CD8-positive, alpha-beta memory T cell (primary cell): ENCODE data around the gene DOCK9. TPM values are rescaled to one million over a fixed set of nuclear protein-coding genes. Genes with fewer than 3 reads are reported as not detected.

Experiments used
- CTCF ChIA-PET: fragments of 350-600 bp; sonication (Branson Sonifier 250); formaldehyde crosslinking; loops from one replicate; lab custom pipeline; 2021; ENCODE audit warnings: antibody characterized with exemption; lab: Charles Lee
- POLR2A ChIA-PET: fragments of 350-600 bp; sonication (Branson Sonifier 250); formaldehyde crosslinking; loops from one replicate; lab custom pipeline; 2021; ENCODE audit warnings: antibody characterized with exemption; lab: Charles Lee
- DNase-seq, 5 donors: peaks; one replicate each; pipeline versions ENCODE4 v3.0.0 to v3.0.0-alpha.2; 2020 to 2022; ENCODE audit warnings: mixed read lengths in 1 of 5
- H3K27ac ChIP-seq: one replicate; pipeline ENCODE4 v1.7.0; 2013; ENCODE audit warnings: low read depth, mild to moderate bottlenecking, low read length, moderate library complexity
- H3K27me3 ChIP-seq: 2 replicates; pipeline ENCODE4 v1.7.0; 2013; ENCODE audit warnings: low read length, mild to moderate bottlenecking; ENCODE audit not compliant: insufficient read depth, poor library complexity, severe bottlenecking
- H3K36me3 ChIP-seq: 2 replicates; pipeline ENCODE4 v1.7.0; 2013; ENCODE audit warnings: mild to moderate bottlenecking, low read length, moderate library complexity; ENCODE audit not compliant: insufficient read depth
- H3K4me1 ChIP-seq: 2 replicates; pipeline ENCODE4 v1.7.0; 2013; ENCODE audit warnings: mild to moderate bottlenecking, low read length, moderate library complexity; ENCODE audit not compliant: insufficient read depth
- H3K4me3 ChIP-seq: 2 replicates; pipeline ENCODE4 v1.7.0; 2013; ENCODE audit warnings: mild to moderate bottlenecking, low read length
- H3K9me3 ChIP-seq: 2 replicates; pipeline ENCODE4 v1.7.0; 2013; ENCODE audit warnings: mild to moderate bottlenecking, low read length
- H3K27ac Mint-ChIP-seq, 8 donors: one replicate each; pipeline ENCODE4 v1.8.0; 2020 to 2021; ENCODE audit warnings: mixed read lengths in 8 of 8, mild to moderate bottlenecking in 6 of 8, inconsistent platforms in 3 of 8, moderate library complexity in 3 of 8
- H3K27me3 Mint-ChIP-seq, 2 donors: one replicate each; pipeline ENCODE4 v1.8.0; 2020 to 2021; ENCODE audit warnings: mixed read lengths in 2 of 2, mild to moderate bottlenecking in 1 of 2, moderate library complexity in 1 of 2
- H3K36me3 Mint-ChIP-seq, 3 donors: one replicate each; pipeline ENCODE4 v1.8.0; 2020 to 2021; ENCODE audit warnings: mixed read lengths in 3 of 3, inconsistent platforms in 1 of 3, mild to moderate bottlenecking in 1 of 3
- H3K4me1 Mint-ChIP-seq, 3 donors: one replicate each; pipeline ENCODE4 v1.8.0; 2020 to 2021; ENCODE audit warnings: mixed read lengths in 3 of 3, inconsistent platforms in 1 of 3, mild to moderate bottlenecking in 1 of 3
- H3K4me3 Mint-ChIP-seq, 7 donors: one replicate each; pipeline ENCODE4 v1.8.0; 2020 to 2021; ENCODE audit warnings: mixed read lengths in 7 of 7, mild to moderate bottlenecking in 6 of 7, moderate library complexity in 4 of 7, inconsistent platforms in 2 of 7
- H3K9me3 Mint-ChIP-seq, 5 donors: one replicate each; pipeline ENCODE4 v1.8.0; 2020 to 2022; ENCODE audit warnings: mixed read lengths in 5 of 5, mild to moderate bottlenecking in 3 of 5, moderate library complexity in 2 of 5, inconsistent platforms in 1 of 5
- polyA plus RNA-seq: library from polyadenylated mRNA; unstranded; fragments of 300-500 nt; fragmentation: Illumina TruSeq; gene quantifications from one replicate; pipeline ENCODE4 v1.2.3, GENCODE V29; 2021
- total RNA-seq, 2 experiments: library from RNA; stranded (reverse); gene quantifications; one replicate each; pipeline ENCODE4 v1.2.3, GENCODE V29; 2021

DOCK9 gene
- total and polyA plus RNA-seq, 3 experiments from 2014 or later, result 23.9 to 38.9 (median 35.4) TPM

DNA sequence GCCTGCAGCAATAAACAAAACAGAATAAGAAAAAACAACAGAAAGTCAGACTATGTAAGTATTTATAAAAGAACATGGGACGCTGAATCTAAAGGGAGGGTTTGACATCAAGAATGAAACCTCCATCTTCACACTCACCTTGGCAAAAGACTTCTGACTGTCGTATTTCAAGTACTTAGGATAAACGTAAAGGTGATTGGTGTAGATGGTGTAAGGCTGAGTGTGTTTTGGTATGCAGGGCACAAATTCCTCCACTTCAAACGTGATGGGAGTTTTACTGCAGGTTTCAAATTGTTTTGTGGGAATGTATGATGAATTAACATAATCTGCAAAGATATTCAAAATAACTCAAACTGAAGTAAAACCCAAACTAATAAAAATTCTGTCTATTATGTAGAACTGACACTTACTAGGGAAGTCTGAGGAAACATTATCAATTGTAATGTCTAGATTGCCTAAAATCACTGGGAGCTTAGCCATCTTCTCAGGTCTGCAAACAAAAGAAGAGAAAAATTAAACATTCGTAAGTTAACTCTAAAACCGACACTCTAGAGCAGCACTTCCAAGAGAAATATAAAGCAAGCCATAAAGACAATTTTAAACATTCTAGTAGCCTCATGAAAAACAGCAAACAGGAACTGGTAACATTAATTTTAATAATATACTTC lies 89.5 kb downstream of the DOCK9 start:
- H3K27me3 ChIP-seq, result no peaks in the 10 kb centered on the region
- Mint-ChIP-seq H3K4me1 (peaks cover 0 to 7% (median 2%) of the 10 kb centered on the region in 3 donors), H3K36me3 (peaks cover 10 to 86% (median 43%) of the 10 kb centered on the region in 3 donors), H3K9me3 (no peaks in the 10 kb centered on the region), H3K4me3 (no peak overlapping the region), H3K27ac (peak overlapping the region in 2 of 8 donors; percentile 10 to 70), H3K27me3 (no peaks in the 10 kb centered on the region)
- H3K4me1 ChIP-seq, result no peaks in the 10 kb centered on the region
- DNase-seq, result no peak
- no peaks in the 10 kb centered on the region for H3K9me3 ChIP-seq
- POLR2A ChIA-PET, result no interaction called here
- no peak overlapping the region for H3K4me3 ChIP-seq
- CTCF ChIA-PET, result no interaction called here
- no peak overlapping the region for H3K27ac ChIP-seq
- H3K36me3 ChIP-seq, result peaks cover 18% of the 10 kb centered on the region

DNA sequence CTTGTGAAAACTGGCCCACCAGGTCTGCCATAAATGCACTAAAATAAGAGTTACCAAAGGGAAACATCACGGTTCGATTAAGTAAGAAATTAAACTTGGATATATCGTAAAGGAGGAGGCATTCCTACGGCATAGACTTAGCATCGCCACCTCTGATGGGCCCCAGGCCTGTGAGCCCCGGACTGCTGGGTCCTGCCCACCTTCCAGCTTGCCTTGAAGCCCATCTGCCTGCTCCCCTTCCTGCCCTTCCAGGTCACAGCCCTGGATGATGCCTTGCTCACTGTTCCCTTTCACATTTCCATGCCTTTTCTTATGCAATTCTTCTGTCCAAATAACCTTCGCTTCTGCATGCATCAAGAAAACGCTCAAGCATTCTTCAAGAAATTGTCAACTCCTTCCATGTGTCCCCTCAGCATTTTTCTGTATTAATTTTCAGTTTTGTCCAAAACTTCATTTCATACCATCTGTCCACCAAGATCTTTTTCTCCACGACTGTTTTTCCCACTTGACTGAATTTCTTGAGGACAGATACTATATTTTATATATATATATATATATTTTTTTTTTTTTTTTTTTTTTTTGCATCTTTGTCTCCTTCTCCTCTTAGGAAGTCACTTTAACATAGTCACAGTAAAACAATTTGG lies 91.2 kb downstream of the DOCK9 start:
- no peaks in the 10 kb centered on the region for H3K27me3 ChIP-seq
- CTCF ChIA-PET, result no interaction called here
- Mint-ChIP-seq H3K9me3 (no peaks in the 10 kb centered on the region), H3K4me3 (no peak overlapping the region), H3K27me3 (peaks cover 0 to 2% of the 10 kb centered on the region in 2 donors), H3K36me3 (peaks cover 18 to 86% (median 45%) of the 10 kb centered on the region in 3 donors), H3K4me1 (peaks cover 0 to 7% (median 2%) of the 10 kb centered on the region in 3 donors), H3K27ac (peak overlapping the region in 1 of 8 donors; percentile 83)
- peaks cover 28% of the 10 kb centered on the region for H3K36me3 ChIP-seq
- H3K4me1 ChIP-seq, result no peaks in the 10 kb centered on the region
- H3K27ac ChIP-seq, result no peak overlapping the region
- no peak overlapping the region for H3K4me3 ChIP-seq
- DNase-seq, result no peak
- H3K9me3 ChIP-seq, result no peaks in the 10 kb centered on the region
- POLR2A ChIA-PET, result no interaction called here

DNA sequence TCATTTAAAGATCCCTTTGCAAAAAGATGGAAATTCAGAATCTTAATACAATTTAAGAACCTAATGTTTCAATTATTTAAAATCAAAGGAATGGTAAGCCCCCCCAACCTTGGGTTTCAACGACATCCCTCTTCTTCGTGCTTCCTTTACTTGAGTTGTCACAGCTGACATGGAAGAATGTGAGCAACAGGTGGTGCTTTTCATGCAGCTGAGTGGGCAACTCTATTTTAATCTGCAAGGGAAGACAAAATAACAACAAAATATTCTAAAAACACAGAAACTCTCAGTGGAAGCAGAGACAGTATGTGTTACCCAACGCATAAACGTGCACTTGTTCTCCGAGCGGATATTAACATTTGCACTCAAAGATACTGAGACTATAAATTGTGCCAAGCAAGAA lies 92.3 kb downstream of the DOCK9 start:
- ChIA-PET CTCF (no interaction called here), POLR2A (interaction anchor here (0.6 kb wide), 1 partner anchor 75 kb away, joined by 4 read pairs; no protein-coding TSS in a partner anchor)
- no peaks in the 10 kb centered on the region for H3K9me3 Mint-ChIP-seq

DNA sequence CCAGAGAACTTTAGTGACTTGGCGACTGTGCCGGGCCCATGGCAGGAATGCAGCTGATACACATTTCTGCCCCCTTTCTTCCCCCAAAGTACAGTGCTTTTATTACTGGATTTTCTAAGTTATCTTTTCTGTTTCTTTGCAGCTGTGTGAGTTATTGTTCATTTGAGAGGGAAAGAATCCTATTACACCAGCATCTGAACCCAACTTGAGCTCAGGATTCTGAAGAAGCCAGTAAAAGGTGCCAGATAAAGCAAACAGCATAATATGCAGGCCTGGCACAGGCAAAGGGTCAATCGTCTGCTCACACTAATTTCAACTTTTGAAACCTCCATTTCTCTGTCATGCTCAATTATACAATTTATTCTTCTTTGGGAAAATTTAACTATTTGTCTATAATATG lies 93.9 kb downstream of the DOCK9 start:
- ChIA-PET POLR2A (no interaction called here), CTCF (no interaction called here)
- H3K4me3 Mint-ChIP-seq, result no peak overlapping the region
- H3K27me3 Mint-ChIP-seq, result peaks cover 0 to 2% of the 10 kb centered on the region in 2 donors
- Histone ChIP-seq H3K27me3 (no peaks in the 10 kb centered on the region), H3K4me1 (no peaks in the 10 kb centered on the region), H3K9me3 (no peaks in the 10 kb centered on the region), H3K36me3 (peaks cover 51% of the 10 kb centered on the region), H3K27ac (no peak overlapping the region), H3K4me3 (no peak overlapping the region)
- peaks cover 30 to 94% (median 64%) of the 10 kb centered on the region in 3 donors for H3K36me3 Mint-ChIP-seq
- H3K9me3 Mint-ChIP-seq, result no peaks in the 10 kb centered on the region
- no peaks in the 10 kb centered on the region for H3K4me1 Mint-ChIP-seq
- H3K27ac Mint-ChIP-seq, result no peak overlapping the region
- no peak for DNase-seq

More for the DNA sequence above, 92.3 kb downstream of the DOCK9 start:
- Mint-ChIP-seq H3K27me3 (peaks cover 0 to 2% of the 10 kb centered on the region in 2 donors), H3K27ac (no peak overlapping the region), H3K4me1 (peaks cover 0 to 3% (median 0%) of the 10 kb centered on the region in 3 donors), H3K36me3 (peaks cover 27 to 88% (median 50%) of the 10 kb centered on the region in 3 donors), H3K4me3 (no peak overlapping the region)
- peaks cover 37% of the 10 kb centered on the region for H3K36me3 ChIP-seq
- H3K27ac ChIP-seq, result no peak overlapping the region
- no peaks in the 10 kb centered on the region for H3K9me3 ChIP-seq
- no peaks in the 10 kb centered on the region for H3K4me1 ChIP-seq
- H3K27me3 ChIP-seq, result no peaks in the 10 kb centered on the region
- no peak for DNase-seq
- H3K4me3 ChIP-seq, result no peak overlapping the region

DNA sequence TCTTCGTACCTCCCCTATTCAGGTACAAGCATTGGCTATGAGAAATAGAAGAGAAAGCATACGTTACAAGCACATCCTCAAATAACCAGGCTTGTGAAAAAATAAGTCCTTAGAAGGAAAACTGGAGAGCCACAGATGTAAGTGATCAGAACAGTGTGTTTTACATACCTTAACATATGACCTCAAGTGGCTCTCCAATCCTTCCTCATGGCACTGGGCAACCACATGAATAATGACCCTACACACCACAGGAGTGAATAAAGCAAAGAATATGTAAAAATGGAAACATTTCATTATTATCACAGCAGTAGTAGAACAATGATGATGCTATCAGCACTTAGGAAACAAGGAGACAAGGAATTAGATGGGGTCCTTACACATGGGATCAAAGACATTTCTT lies 96.5 kb downstream of the DOCK9 start:
- CTCF ChIA-PET, result no interaction called here

DNA sequence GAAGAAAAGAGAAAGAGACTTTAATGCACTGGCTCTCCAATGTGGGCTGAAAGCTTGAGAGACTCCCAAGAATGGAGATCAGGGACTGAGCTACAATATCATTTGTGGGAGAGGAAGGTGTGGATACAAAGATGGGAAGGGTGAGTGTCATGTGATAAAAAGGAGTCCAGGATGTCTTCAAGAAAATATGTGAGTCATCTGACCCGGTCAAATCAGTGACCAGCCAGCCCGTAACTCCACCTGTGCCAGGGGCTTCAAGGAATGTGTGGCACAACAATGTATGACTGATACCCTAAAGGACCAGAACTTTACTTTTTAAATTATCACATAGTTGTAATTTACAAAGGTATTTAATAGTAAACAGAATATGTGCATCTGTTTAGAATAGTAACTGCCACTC lies 97.2 kb downstream of the DOCK9 start:
- CTCF ChIA-PET, result no interaction called here
- Histone ChIP-seq H3K27me3 (no peaks in the 10 kb centered on the region), H3K9me3 (no peaks in the 10 kb centered on the region), H3K27ac (no peak overlapping the region), H3K4me3 (no peak overlapping the region), H3K36me3 (peaks cover 51% of the 10 kb centered on the region), H3K4me1 (no peaks in the 10 kb centered on the region)
- no peak overlapping the region for H3K27ac Mint-ChIP-seq
- H3K4me1 Mint-ChIP-seq, result peaks cover 0 to 4% (median 3%) of the 10 kb centered on the region in 3 donors
- no peak overlapping the region for H3K4me3 Mint-ChIP-seq
- H3K36me3 Mint-ChIP-seq, result peaks cover 35 to 95% (median 65%) of the 10 kb centered on the region in 3 donors
- POLR2A ChIA-PET, result no interaction called here
- peaks cover 0 to 2% of the 10 kb centered on the region in 2 donors for H3K27me3 Mint-ChIP-seq
- H3K9me3 Mint-ChIP-seq, result no peaks in the 10 kb centered on the region
- no peak for DNase-seq

More for the DNA sequence above, 96.5 kb downstream of the DOCK9 start:
- DNase-seq, result no peak
- H3K27ac ChIP-seq, result no peak overlapping the region
- POLR2A ChIA-PET, result no interaction called here
- peaks cover 0 to 2% of the 10 kb centered on the region in 2 donors for H3K27me3 Mint-ChIP-seq
- no peaks in the 10 kb centered on the region for H3K4me1 ChIP-seq
- H3K36me3 ChIP-seq, result peaks cover 51% of the 10 kb centered on the region
- H3K27me3 ChIP-seq, result no peaks in the 10 kb centered on the region
- no peak overlapping the region for H3K4me3 Mint-ChIP-seq
- no peak overlapping the region for H3K4me3 ChIP-seq
- no peaks in the 10 kb centered on the region for H3K9me3 Mint-ChIP-seq
- H3K4me1 Mint-ChIP-seq, result no peaks in the 10 kb centered on the region
- H3K36me3 Mint-ChIP-seq, result peaks cover 34 to 97% (median 65%) of the 10 kb centered on the region in 3 donors
- no peak overlapping the region for H3K27ac Mint-ChIP-seq
- H3K9me3 ChIP-seq, result no peaks in the 10 kb centered on the region

GRCh38 chr13:98879957-98880356 lies 97.9 kb downstream of the DOCK9 start:
- Mint-ChIP-seq H3K4me3 (no peak overlapping the region), H3K27ac (peak overlapping the region in 3 of 8 donors; percentile 38 to 60 (median 58)), H3K4me1 (peaks cover 0 to 11% (median 10%) of the 10 kb centered on the region in 3 donors), H3K36me3 (peaks cover 41 to 96% (median 67%) of the 10 kb centered on the region in 3 donors), H3K27me3 (peaks cover 0 to 2% of the 10 kb centered on the region in 2 donors), H3K9me3 (no peaks in the 10 kb centered on the region)
- DNase-seq, result no peak
- Histone ChIP-seq H3K27me3 (no peaks in the 10 kb centered on the region), H3K27ac (no peak overlapping the region), H3K9me3 (no peaks in the 10 kb centered on the region), H3K4me3 (no peak overlapping the region), H3K4me1 (no peaks in the 10 kb centered on the region), H3K36me3 (peaks cover 59% of the 10 kb centered on the region)
- ChIA-PET POLR2A (no interaction called here), CTCF (no interaction called here)

DNA sequence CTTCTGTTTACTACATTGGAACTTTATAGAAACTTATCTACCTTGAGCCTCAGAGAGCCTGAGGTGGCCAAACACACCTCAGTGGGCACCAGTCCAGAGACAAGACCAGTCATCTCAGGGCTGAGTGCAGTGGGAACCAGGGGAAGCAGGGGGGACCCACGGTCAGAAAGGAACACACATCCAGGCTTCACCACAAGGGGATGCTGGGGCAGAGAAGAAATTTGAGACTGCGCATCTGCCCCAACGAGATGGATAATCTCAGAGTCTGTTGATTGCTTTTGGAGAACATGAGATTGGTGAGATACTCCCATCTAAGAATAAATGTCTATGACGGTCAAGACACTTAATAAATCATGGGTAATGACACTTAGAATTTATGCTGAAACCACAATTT lies 98.7 kb downstream of the DOCK9 start:
- Histone ChIP-seq H3K27ac (no peak overlapping the region), H3K9me3 (no peaks in the 10 kb centered on the region), H3K4me1 (no peaks in the 10 kb centered on the region), H3K4me3 (no peak overlapping the region), H3K27me3 (no peaks in the 10 kb centered on the region), H3K36me3 (peaks cover 52% of the 10 kb centered on the region)
- H3K27me3 Mint-ChIP-seq, result peaks cover 0 to 2% of the 10 kb centered on the region in 2 donors
- no peaks in the 10 kb centered on the region for H3K9me3 Mint-ChIP-seq
- peak overlapping the region in 1 of 7 donors; percentile 73 for H3K4me3 Mint-ChIP-seq
- H3K4me1 Mint-ChIP-seq, result peaks cover 0 to 12% (median 11%) of the 10 kb centered on the region in 3 donors
- ChIA-PET POLR2A (no interaction called here), CTCF (interaction anchor here (1.5 kb wide), 1 partner anchor 9 kb away, joined by 4 read pairs; no protein-coding TSS in a partner anchor)
- no peak for DNase-seq
- H3K27ac Mint-ChIP-seq, result peak overlapping the region in 2 of 8 donors; percentile 48 to 70
- peaks cover 49 to 96% (median 67%) of the 10 kb centered on the region in 3 donors for H3K36me3 Mint-ChIP-seq
